OCI-LY7 (cell line): ENCODE data around the gene SLC10A7.

Experiments used
- CTCF ChIP-seq: fragments of 200-600 bp; sonication (generic); conservative IDR thresholded peaks from 2 replicates; pipeline ENCODE4 v1.5.1; 2014; ENCODE audit warnings: mild to moderate bottlenecking, antibody characterized with exemption, low read length, moderate library complexity, mixed read lengths
- EZH2phosphoT487 ChIP-seq: fragments of 200-600 bp; sonication (generic); IDR thresholded peaks from 2 replicates; pipeline ENCODE4 v1.6.1; 2018; ENCODE audit warnings: low read depth, borderline replicate concordance, mild to moderate bottlenecking, mixed run types, antibody characterized with exemption, low read length, moderate library complexity, mixed read lengths

GRCh38 chr4:146349306-146349705 is 172.4 kb downstream of the SLC10A7 start:
- TF ChIP-seq CTCF (no peak), EZH2phosphoT487 (no peak)
